GM19455 (cell line): ENCODE data around the gene UNKL.
"Not testable (repeated sequence)": the region's sequence is repeated elsewhere in the genome, so short reads cannot be mapped to it uniquely, and the experiment has no call there.

Experiments
- ATAC-seq: cut with Tn5 transposase; IDR thresholded peaks from one replicate; pipeline ENCODE4 v1.9.1; 2021; ENCODE audit not compliant: unreplicated experiment

The UNKL gene

DNA sequence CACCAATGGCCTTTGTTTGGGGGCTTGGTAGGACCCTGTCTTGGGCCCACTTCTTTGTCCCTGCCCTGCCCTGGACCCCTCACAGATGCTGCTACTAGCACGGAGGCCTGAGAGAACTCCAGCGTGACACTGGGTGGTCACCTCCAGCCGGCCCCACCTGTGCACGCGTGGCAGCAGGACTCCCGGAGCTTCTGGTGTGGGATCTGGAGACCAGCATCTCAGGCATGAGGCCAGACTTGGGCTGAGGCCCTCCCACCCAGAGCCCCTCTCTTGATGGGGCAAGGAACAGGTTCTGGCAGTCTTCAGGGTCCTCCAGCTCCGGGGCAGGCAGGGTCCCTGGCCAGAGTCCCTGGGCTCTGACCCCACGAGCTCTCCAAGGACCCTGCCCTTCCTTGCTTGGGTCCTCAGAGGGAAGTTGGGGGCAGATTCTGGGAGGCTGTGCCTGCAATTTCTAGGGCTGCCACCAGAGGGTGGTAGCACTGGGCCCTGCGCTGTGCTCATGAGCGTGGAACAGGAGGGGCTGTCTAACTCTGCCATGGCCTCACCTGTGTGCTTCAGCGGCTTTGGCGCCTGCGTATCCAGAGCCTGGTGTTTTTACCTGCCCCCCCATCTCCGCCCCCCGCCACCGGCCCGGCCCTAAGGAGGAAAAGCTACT, 84.1 kb downstream of the UNKL start:
- ATAC-seq: no peak

GRCh38 chr16:1328961-1329360, 85.5 kb downstream of the UNKL start:
- not testable (repeated sequence) for ATAC-seq

DNA sequence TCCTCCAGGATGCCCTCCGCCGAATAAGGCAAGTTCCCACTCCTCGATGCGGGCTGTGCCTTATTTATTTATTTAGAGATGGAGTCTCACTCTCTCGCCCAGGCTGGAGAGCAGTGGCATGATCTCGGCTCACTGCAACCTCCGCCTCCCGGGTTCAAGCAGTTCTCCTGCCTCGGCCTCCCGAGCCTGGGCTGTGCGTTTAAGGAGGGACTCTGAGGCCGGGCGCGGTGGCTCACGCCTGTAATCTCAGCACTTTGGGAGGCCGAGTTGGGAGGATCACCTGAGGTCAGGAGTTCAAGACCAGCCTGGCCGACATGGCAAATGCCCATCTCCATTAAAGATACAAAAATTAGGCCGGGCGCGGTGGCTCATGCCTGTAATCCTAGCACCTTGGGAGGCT, 86.4 kb downstream of the UNKL start:
- ATAC-seq: not testable (repeated sequence)

DNA sequence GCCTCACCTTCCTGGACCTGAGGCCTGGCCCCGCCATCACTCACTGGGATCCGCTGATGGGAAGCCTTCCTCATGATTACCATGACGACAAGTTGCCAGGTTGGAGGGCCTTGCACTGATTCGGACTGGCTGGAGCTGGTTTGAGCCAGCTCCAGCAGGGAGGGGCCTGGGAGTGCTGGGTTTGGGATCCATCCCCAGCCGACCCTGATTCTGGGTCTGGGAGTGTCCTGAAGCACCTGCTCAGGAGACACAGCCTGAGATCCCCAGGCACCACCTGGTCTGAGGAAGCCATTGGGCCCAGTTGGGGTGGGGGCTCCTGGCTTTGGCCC, 86.9 kb downstream of the UNKL start:
- no peak for ATAC-seq

DNA sequence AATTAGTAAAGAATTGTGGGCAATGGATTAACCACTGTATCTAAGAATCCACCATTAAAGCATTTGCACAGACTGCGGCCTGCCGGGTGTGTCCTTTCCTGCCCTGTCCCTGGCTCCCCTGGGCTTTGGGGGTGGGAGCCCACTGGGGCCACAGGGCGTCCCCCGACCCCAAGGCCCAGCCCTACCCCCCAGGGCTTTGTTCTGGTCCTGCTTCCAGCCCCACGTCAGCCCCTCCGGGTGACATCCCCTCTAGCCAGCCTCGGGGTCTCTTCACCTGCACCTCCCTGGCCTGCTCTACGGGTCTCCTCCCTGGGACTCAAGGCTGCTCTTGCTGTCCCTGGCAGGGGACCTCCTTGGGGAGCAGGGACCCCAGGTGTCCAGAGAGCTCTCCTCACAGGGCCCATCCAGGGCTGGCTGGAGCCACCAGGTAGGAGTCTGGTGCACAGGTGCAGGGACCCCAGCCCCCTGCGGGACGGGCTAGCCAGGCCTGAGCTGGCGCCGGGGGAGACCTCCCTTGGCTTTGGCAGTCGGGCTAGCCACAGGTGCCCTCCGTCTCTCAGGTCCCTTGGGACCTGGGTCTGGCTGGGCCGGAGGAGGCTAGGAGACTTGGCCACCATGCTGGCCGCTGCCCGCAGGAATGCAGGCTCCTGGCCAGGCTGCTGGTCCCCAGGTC, 87.4 kb downstream of the UNKL start:
- ATAC-seq: no peak

- ATAC-seq: no peak
Observed at GRCh38 chr16:1326391-1326790, 88.1 kb downstream of the UNKL start.

DNA sequence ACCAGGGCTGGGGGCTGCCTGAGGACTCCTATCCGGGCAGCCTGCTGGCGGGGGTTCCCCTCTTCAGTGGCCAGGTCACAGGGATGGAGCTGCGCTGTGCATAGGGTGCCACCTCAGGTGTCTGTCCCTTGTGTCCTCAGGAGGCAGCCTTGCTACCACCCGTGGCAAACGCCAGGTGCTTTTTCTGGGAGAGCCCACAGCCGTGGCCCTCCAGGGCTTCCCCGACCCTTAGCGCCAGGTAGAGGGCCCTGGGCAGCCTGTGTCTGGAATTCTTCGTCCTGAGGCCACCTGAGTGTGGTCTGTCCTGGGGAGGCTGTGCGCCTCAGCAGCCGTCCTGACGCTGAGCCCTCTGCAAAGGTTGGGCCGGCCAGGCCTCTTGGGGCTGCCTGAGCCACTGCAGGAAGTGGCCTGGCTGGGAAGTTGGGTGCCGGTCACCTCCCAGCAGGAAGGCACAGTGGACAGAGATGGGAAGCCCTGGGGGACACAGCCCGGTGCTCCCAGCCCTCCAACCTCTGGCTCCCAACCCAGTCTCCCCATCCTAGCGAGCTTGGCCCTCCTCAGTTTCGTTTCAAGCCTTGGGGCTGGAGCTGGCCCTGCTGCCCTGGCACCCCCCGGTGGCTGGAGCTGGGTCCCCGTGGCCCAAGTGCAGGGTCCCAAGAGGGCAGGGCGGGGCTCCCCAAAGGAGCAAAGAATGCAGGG, 88.7 kb downstream of the UNKL start:
- no peak for ATAC-seq

DNA sequence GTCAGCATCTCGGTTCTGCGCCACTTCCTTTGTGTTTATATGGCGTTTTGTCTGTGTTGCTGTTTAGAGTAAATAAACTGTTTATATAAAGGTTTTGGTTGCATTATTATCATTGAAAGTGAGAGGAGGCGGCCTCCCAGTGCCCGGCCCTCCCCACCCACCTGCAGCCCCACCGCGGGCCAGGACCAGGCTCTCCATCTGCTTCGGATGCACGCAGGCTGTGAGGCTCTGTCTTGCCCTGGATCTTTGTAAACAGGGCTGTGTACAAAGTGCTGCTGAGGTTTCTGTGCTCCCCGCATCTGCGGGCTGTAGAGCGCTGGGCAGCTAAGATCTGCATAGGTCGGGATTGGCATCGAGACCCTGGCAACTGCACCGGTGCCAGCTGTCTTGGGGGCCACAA, 89.2 kb downstream of the UNKL start:
- no peak for ATAC-seq

GRCh38 chr16:1324286-1324826, 90.1 kb downstream of the UNKL start:
- ATAC-seq: no peak

GRCh38 chr16:1323296-1324239, 90.9 kb downstream of the UNKL start:
- no peak for ATAC-seq

- no peak for ATAC-seq
Observed at GRCh38 chr16:1322407-1322806, 92.1 kb downstream of the UNKL start.

GRCh38 chr16:1320658-1321240, 93.8 kb downstream of the UNKL start:
- no peak for ATAC-seq

DNA sequence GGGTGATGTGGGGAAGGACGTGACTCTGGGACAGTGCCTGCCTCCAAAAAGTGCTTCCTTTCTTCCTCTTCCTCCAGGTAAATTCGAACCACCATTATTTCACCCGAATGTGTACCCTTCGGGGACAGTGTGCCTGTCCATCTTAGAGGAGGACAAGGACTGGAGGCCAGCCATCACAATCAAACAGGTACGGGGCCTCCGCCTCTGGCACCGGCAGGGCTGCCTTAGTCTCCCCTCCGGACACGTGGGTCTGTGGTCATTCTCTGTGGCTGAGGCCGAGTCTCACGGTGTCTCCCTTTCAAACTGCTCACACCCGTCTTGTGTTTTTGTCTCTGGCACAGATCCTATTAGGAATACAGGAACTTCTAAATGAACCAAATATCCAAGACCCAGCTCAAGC, 94.4 kb downstream of the UNKL start:
- ATAC-seq: no peak

GRCh38 chr16:1319041-1319440, 95.5 kb downstream of the UNKL start:
- no peak for ATAC-seq

- no peak for ATAC-seq
Observed at GRCh38 chr16:1318268-1318545, 96.3 kb downstream of the UNKL start.

- no peak for ATAC-seq
Observed at GRCh38 chr16:1317479-1318267, 96.8 kb downstream of the UNKL start.

GRCh38 chr16:1316033-1316405, 98.5 kb downstream of the UNKL start:
- ATAC-seq: no peak

DNA sequence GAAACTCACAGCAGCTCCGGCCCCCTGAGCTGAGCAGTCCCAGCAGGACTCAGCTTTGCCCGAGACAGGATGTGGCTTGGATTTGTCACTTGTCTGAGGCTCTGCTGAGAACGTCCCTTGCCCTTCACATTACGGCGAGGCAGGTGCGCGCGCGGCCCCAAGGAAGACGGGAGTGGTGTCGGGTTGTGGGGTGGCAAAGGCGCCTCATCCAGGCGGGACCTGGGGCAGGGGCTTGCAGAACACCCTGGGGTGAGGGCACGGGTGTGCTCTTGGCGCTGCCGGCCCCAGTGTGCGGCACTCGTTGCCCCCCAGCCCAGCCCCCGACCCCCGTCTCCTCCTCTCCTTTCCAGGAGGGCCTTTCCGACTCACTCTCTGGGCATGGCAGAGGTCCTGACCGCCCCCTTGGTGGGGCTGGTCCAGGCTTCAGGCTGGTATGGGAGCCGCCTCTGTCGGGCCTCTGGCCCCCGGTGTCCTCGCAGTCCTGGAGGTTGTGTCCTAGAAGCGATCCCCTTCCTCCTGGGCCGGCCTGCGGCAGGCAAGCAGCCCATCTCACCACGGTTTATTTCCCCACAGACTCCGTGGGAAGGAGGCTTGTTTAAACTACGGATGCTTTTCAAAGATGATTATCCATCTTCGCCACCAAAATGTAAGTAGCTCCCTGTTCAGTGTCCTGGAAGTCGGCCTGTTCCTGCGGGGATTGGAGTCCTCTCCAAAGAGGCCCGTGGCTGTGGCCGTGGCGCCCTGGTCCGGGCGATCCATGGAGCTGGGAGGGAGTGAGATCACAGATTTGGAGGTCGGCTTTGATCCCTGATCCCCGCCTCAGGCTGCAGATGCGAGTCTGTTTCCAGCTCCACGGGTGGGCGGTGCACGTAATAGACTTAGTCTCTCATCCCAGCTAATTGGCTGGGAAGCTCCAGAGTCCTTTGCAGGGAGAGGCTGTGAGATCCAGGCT, 99.1 kb downstream of the UNKL start:
- no peak for ATAC-seq
